NB4 (cell line): ENCODE results near the gene EPB41L4A.

ENCODE experiments used
- CTCF ChIP-seq: IDR thresholded peaks from one replicate; pipeline ENCODE4 v1.5.1; 2012; ENCODE audit warnings: low read depth, low read length
- MAX ChIP-seq: IDR thresholded peaks from 2 replicates; pipeline ENCODE4 v1.6.1; 2011; ENCODE audit warnings: low read depth, low read length

GRCh38 chr5:112254303-112254702, 164.8 kb downstream of the EPB41L4A start:
- no peak for TF ChIP-seq CTCF
- no peak for TF ChIP-seq MAX
